H1 (cell line): ENCODE measurements around the gene KCNMA1. TPM values are rescaled to one million over a fixed set of nuclear protein-coding genes. Genes with fewer than 3 reads are reported as not detected.
A peak's percentile ranks its signal among the peaks of the same experiment; 100 is the strongest.

Experiments
- CTCF ChIA-PET: fragments of 300-600 bp; sonication (Branson Sonifier 250); formaldehyde crosslinking; loops from one replicate; lab custom pipeline; 2021; ENCODE audit not compliant: partially characterized antibody; lab: Charles Lee
- POLR2A ChIA-PET: fragments of 300-600 bp; sonication (Branson Sonifier 250); formaldehyde crosslinking; loops from one replicate; lab custom pipeline; 2021; ENCODE audit warnings: inconsistent platforms; ENCODE audit not compliant: partially characterized antibody; lab: Charles Lee
- DNase-seq, 2 experiments: peaks; one replicate each; pipeline versions ENCODE4 v3.0.0 to v3.0.0-alpha.2; 2010 to 2022; ENCODE audit warnings: low spot score in 2 of 2, low read depth in 1 of 2, mixed read lengths in 1 of 2
- FAIRE-seq: peaks from 2 replicates; lab custom pipeline; 2011; peaks lifted over from hg19 to GRCh38; lab: Jason Lieb, UNC
- H2AFZ ChIP-seq: 2 replicates; pipeline ENCODE4 v1.8.1; 2012; ENCODE audit warnings: low read length, inconsistent platforms
- H2AK5ac ChIP-seq: 2 replicates; pipeline ENCODE4 v1.6.1; 2013; ENCODE audit warnings: low read depth, low read length
- H2BK120ac ChIP-seq: replicated peaks from 2 replicates; pipeline ENCODE3; 2013; ENCODE audit warnings: low read depth, low read length, inconsistent platforms
- H2BK12ac ChIP-seq: 2 replicates; pipeline ENCODE4 v1.6.1; 2013; ENCODE audit warnings: low read depth, low read length
- H2BK15ac ChIP-seq: 2 replicates; pipeline ENCODE4 v1.6.1; 2013; ENCODE audit warnings: low read length
- H2BK20ac ChIP-seq: 2 replicates; pipeline ENCODE4 v1.6.1; 2013; ENCODE audit warnings: low read length
- H2BK5ac ChIP-seq: 2 replicates; pipeline ENCODE4 v1.6.1; 2013; ENCODE audit warnings: low read depth, low read length
- H3K14ac ChIP-seq: 2 replicates; pipeline ENCODE4 v1.6.1; 2013; ENCODE audit warnings: inconsistent platforms; ENCODE audit not compliant: insufficient read length
- H3K18ac ChIP-seq: 2 replicates; pipeline ENCODE4 v1.6.1; 2013; ENCODE audit warnings: low read length; ENCODE audit errors: extremely low read depth
- H3K23ac ChIP-seq: 2 replicates; pipeline ENCODE4 v1.6.1; 2013; ENCODE audit warnings: inconsistent platforms; ENCODE audit not compliant: insufficient read length
- H3K23me2 ChIP-seq: 2 replicates; pipeline ENCODE4 v1.6.1; 2013; ENCODE audit warnings: low read depth, low read length
- H3K27ac ChIP-seq: 2 replicates; pipeline ENCODE4 v1.6.1; 2011; ENCODE audit warnings: low read depth, low read length, inconsistent platforms
- H3K27me3 ChIP-seq, 4 experiments: replicated peaks in 1 of 4; 1 replicate in 1 of 4; 2 replicates in 3 of 4; pipeline versions ENCODE4 v1.6.1 to v1.8.1; 2011 to 2013; ENCODE audit warnings: low read length in 3 of 4, mild to moderate bottlenecking in 3 of 4, inconsistent platforms in 2 of 4, mixed read lengths in 2 of 4, moderate library complexity in 1 of 4; ENCODE audit not compliant: control insufficient read depth in 3 of 4, insufficient read depth in 3 of 4; ENCODE audit errors: extremely low read depth in 1 of 4
- H3K36me3 ChIP-seq, 4 experiments: 2 replicates each; pipeline versions ENCODE4 v1.6.1 to v1.8.1; 2011 to 2013; ENCODE audit warnings: mild to moderate bottlenecking in 4 of 4, low read length in 3 of 4, moderate library complexity in 2 of 4, control low read depth in 1 of 4, inconsistent platforms in 1 of 4; ENCODE audit not compliant: insufficient read depth in 4 of 4, control insufficient read depth in 2 of 4
- H3K4ac ChIP-seq: replicated peaks from 2 replicates; pipeline ENCODE3; 2013; ENCODE audit warnings: low read length, low read depth, mixed read lengths, inconsistent platforms; ENCODE audit not compliant: insufficient read length
- H3K4me1 ChIP-seq, 4 experiments: replicated peaks in 1 of 4; 1 replicate in 1 of 4; 2 replicates in 3 of 4; pipeline versions ENCODE4 v1.6.1 to v1.8.1; 2011 to 2013; ENCODE audit warnings: low read length in 3 of 4, inconsistent platforms in 2 of 4, mixed read lengths in 1 of 4; ENCODE audit not compliant: insufficient read depth in 4 of 4, control insufficient read depth in 3 of 4
- H3K4me2 ChIP-seq, 2 experiments: 2 replicates each; pipeline versions ENCODE4 v1.6.1 to v1.8.1; 2011 to 2013; ENCODE audit warnings: low read depth in 2 of 2, low read length in 2 of 2, control low read depth in 1 of 2, inconsistent platforms in 1 of 2, mild to moderate bottlenecking in 1 of 2; ENCODE audit not compliant: insufficient read depth in 1 of 2
- H3K4me3 ChIP-seq, 4 experiments: fragments of 200-600, 300-600 bp in 1 of 4; sonication (generic), shearing (Covaris generic), sonication (Bioruptor Twin) in 1 of 4; 2 replicates each; pipeline versions ENCODE4 v1.5.1 to v1.8.1; 2011 to 2016; ENCODE audit warnings: low read length in 4 of 4, low read depth in 3 of 4, control low read depth in 2 of 4, inconsistent platforms in 2 of 4, mild to moderate bottlenecking in 2 of 4, mixed read lengths in 1 of 4, moderate library complexity in 1 of 4; ENCODE audit not compliant: insufficient read depth in 2 of 4; ENCODE audit errors: extremely low read depth in 1 of 4
- H3K56ac ChIP-seq: replicated peaks from 2 replicates; pipeline ENCODE3; 2013; ENCODE audit warnings: low read depth, mild to moderate bottlenecking, mixed read lengths, low read length, inconsistent platforms; ENCODE audit not compliant: insufficient read length
- H3K79me1 ChIP-seq: 2 replicates; pipeline ENCODE4 v1.6.1; 2013; ENCODE audit warnings: low read depth, low read length, control low read depth
- H3K79me2 ChIP-seq, 2 experiments: 2 replicates each; pipeline versions ENCODE4 v1.6.1 to v1.8.1; 2012 to 2013; ENCODE audit warnings: low read length in 2 of 2, mild to moderate bottlenecking in 2 of 2, inconsistent platforms in 1 of 2; ENCODE audit not compliant: insufficient read depth in 2 of 2, control insufficient read depth in 1 of 2
- H3K9ac ChIP-seq, 4 experiments: replicated peaks in 1 of 4; 1 replicate in 1 of 4; 2 replicates in 3 of 4; pipeline versions ENCODE4 v1.6.1 to v1.8.1; 2011 to 2013; ENCODE audit warnings: low read depth in 3 of 4, low read length in 3 of 4, control low read depth in 2 of 4, mild to moderate bottlenecking in 2 of 4, moderate library complexity in 2 of 4, inconsistent platforms in 1 of 4; ENCODE audit errors: extremely low read depth in 1 of 4
- H3K9me3 ChIP-seq, 2 experiments: 2 replicates each; pipeline versions ENCODE4 v1.6.1 to v1.8.1; 2012 to 2013; ENCODE audit warnings: mild to moderate bottlenecking in 2 of 2, moderate library complexity in 2 of 2, control low read depth in 1 of 2, inconsistent platforms in 1 of 2, low read depth in 1 of 2, low read length in 1 of 2, mixed read lengths in 1 of 2; ENCODE audit not compliant: insufficient read depth in 2 of 2
- H4K20me1 ChIP-seq, 2 experiments: replicated peaks in 1 of 2; 2 replicates each; pipeline versions ENCODE3 to v1.8.1; 2011 to 2013; ENCODE audit warnings: inconsistent platforms in 2 of 2, low read length in 2 of 2, mild to moderate bottlenecking in 1 of 2; ENCODE audit not compliant: insufficient read depth in 2 of 2, control insufficient read depth in 1 of 2
- H4K5ac ChIP-seq: 2 replicates; pipeline ENCODE4 v1.6.1; 2013; ENCODE audit warnings: low read length, low read depth, mixed read lengths, inconsistent platforms; ENCODE audit not compliant: insufficient read length
- H4K8ac ChIP-seq: 2 replicates; pipeline ENCODE4 v1.8.0; 2013; ENCODE audit warnings: mild to moderate bottlenecking, moderate library complexity, low read length, inconsistent platforms; ENCODE audit not compliant: insufficient read depth; ENCODE audit errors: extremely low read depth
- H4K91ac ChIP-seq: replicated peaks from 2 replicates; pipeline ENCODE3; 2013; ENCODE audit warnings: low read length, mixed read lengths, inconsistent platforms; ENCODE audit not compliant: insufficient read length
- BCL11A ChIP-seq, 2 experiments: IDR thresholded peaks; one replicate each; pipeline ENCODE4 v1.6.1; 2011; ENCODE audit warnings: low read depth in 2 of 2, low read length in 2 of 2, mild to moderate bottlenecking in 2 of 2
- CTCF ChIP-seq, 3 experiments: IDR thresholded peaks; 1 replicate in 2 of 3; 2 replicates in 1 of 3; pipeline versions ENCODE4 v1.5.1 to v1.6.1; 2011; ENCODE audit warnings: low read length in 3 of 3, mild to moderate bottlenecking in 3 of 3, inconsistent platforms in 2 of 3, low read depth in 1 of 3, moderate library complexity in 1 of 3; ENCODE audit not compliant: insufficient read depth in 1 of 3; ENCODE audit errors: control extremely low read depth in 1 of 3
- HDAC2 ChIP-seq, 2 experiments: fragments of 300-600 bp in 1 of 2; sonication (generic) in 1 of 2; IDR thresholded peaks; 2 replicates each; pipeline ENCODE4 v1.6.1; 2011 to 2012; ENCODE audit warnings: low read depth in 2 of 2, low read length in 2 of 2, mild to moderate bottlenecking in 2 of 2, moderate library complexity in 2 of 2, borderline replicate concordance in 1 of 2, inconsistent platforms in 1 of 2
- KDM1A ChIP-seq: fragments of 200-600, 300-600 bp; sonication (generic); IDR thresholded peaks from 2 replicates; pipeline ENCODE4 v1.7.1; 2016; ENCODE audit warnings: mild to moderate bottlenecking, low read length, borderline replicate concordance
- RAD21 ChIP-seq, 2 experiments: IDR thresholded peaks in 1 of 2; conservative IDR thresholded peaks in 1 of 2; 2 replicates each; pipeline ENCODE4 v1.6.1; 2011; ENCODE audit warnings: low read depth in 2 of 2, low read length in 2 of 2, improper control_type of control experiment in 1 of 2, inconsistent platforms in 1 of 2, mild to moderate bottlenecking in 1 of 2, moderate library complexity in 1 of 2
- SIX5 ChIP-seq: IDR thresholded peaks from 2 replicates; pipeline ENCODE4 v1.6.1; 2011; ENCODE audit warnings: mild to moderate bottlenecking, low read depth, low read length
- SP1 ChIP-seq: IDR thresholded peaks from 2 replicates; pipeline ENCODE4 v1.6.1; 2011; ENCODE audit warnings: low read depth, low read length
- SP4 ChIP-seq: IDR thresholded peaks from 2 replicates; pipeline ENCODE4 v1.6.1; 2012; ENCODE audit warnings: low read length, inconsistent platforms
- SUZ12 ChIP-seq: fragments of 200-600 bp; sonication (generic); IDR thresholded peaks from 2 replicates; pipeline ENCODE4 v1.6.1; 2012; ENCODE audit warnings: mild to moderate bottlenecking, inconsistent platforms, low read length, moderate library complexity, mixed read lengths
- TAF7 ChIP-seq: optimal IDR thresholded peaks from 2 replicates; pipeline ENCODE3; 2011; ENCODE audit warnings: low read depth, mild to moderate bottlenecking, inconsistent platforms, low read length, moderate library complexity, borderline replicate concordance
- TCF12 ChIP-seq: IDR thresholded peaks from 2 replicates; pipeline ENCODE4 v1.6.1; 2011; ENCODE audit warnings: low read depth, mild to moderate bottlenecking, low read length
- YY1 ChIP-seq: IDR thresholded peaks from 2 replicates; pipeline ENCODE4 v1.6.1; 2011; ENCODE audit warnings: low read depth, mild to moderate bottlenecking, low read length
- whole genome bisulfite sequencing, 2 experiments: shearing (Covaris generic) in 1 of 2; methylation state at CpG; one replicate each; pipeline versions ENCODE4 v1.1.6 to v1.1.7; 2013 to 2015; ENCODE audit warnings: low lambda C conversion rate in 2 of 2, mixed read lengths in 2 of 2, inconsistent platforms in 1 of 2, low coverage in 1 of 2, missing lambda C conversion rate in 1 of 2; ENCODE audit not compliant: insufficient replicate concordance in 2 of 2, insufficient coverage in 1 of 2, insufficient read length in 1 of 2; ENCODE audit errors: extremely low coverage in 1 of 2, missing lambda C conversion rate in 1 of 2; 5-methylcytosine and 5-hydroxymethylcytosine counted together
- polyA plus RNA-seq, 7 experiments: library from polyadenylated mRNA; depleted of rRNA in 3 of 7; stranded (reverse) in 5 of 7; unstranded in 2 of 7; fragments of >200 nt in 5 of 7; fragments of 200-250 nt in 2 of 7; gene quantifications; 1 replicate in 5 of 7; 2 replicates in 1 of 7; 4 replicates in 1 of 7; pipeline versions ENCODE4 v1.2.1 to v1.2.3, GENCODE V29; 2011 to 2013; ENCODE audit warnings: missing spikeins in 2 of 7, mixed read lengths in 2 of 7
- total RNA-seq: library from RNA; stranded (reverse); fragmentation: NEBNext Ultra II Directional; extraction: Animal tissue kit (Norgen Biotek cat#: 25700); gene quantifications from 2 replicates; pipeline ENCODE4 v1.2.1, GENCODE V29; 2021

Gene KCNMA1
- total and polyA plus RNA-seq, 2 of the 8 experiments (the other 6 are each of a cell fraction or from before 2014, with no cell fraction given): 10.2 to 11.1 TPM

GRCh38 chr10:76902949-76903348 lies 734.7 kb downstream of the KCNMA1 start:
- FAIRE-seq: peak; percentile 62
- no peak overlapping the region for H3K18ac ChIP-seq
- no peak overlapping the region for H2BK5ac ChIP-seq
- no peaks in the 10 kb centered on the region for H3K27me3 ChIP-seq
- no peak overlapping the region for H3K4me2 ChIP-seq
- no peak overlapping the region for H3K9ac ChIP-seq
- no peak overlapping the region for H2BK120ac ChIP-seq
- H3K56ac ChIP-seq: no peak overlapping the region
- H3K79me1 ChIP-seq: no peaks in the 10 kb centered on the region
- no peaks in the 10 kb centered on the region for H3K9me3 ChIP-seq
- H4K20me1 ChIP-seq: no peaks in the 10 kb centered on the region
- TF ChIP-seq YY1 (0 out of 2 replicates have a peak, but pooled peaks have one; percentile 15), HDAC2 (IDR thresholded peaks at IDR 0.05; ENCODE audit: borderline replicate concordance in 1 of 2, low read depth in 2 of 2, low read length in 2 of 2) (no peak), SUZ12 (no peak), TCF12 (no peak), SP4 (no peak), CTCF (IDR thresholded peaks at IDR 0.05; ENCODE audit: control extremely low read depth in 1 of 3, insufficient read depth in 1 of 3, low read depth in 1 of 3, low read length in 3 of 3) (peak; percentile 73 to 82 (median 73)), KDM1A (no peak), BCL11A (IDR thresholded peaks at IDR 0.05; ENCODE audit: low read depth in 2 of 2, low read length in 2 of 2) (no peak), TAF7 (no peak), RAD21 (IDR thresholded peaks at IDR 0.05 in 1 of 2, conservative IDR thresholded peaks at IDR 0.05 in 1 of 2; ENCODE audit: low read depth in 2 of 2, low read length in 2 of 2) (peak; percentile 84 to 91), SIX5 (no peak), SP1 (no peak)
- TF ChIP-seq, all 59 proteins: peak for 3
- WGBS, 2 experiments: 38% methylated on average over 10 of the region's 10 CpGs; no CpG with 5 or more reads in 1 of the 2 experiments
- H3K23ac ChIP-seq: no peak overlapping the region
- H4K91ac ChIP-seq: no peak overlapping the region
- H3K4me1 ChIP-seq: no peaks in the 10 kb centered on the region
- no peaks in the 10 kb centered on the region for H3K23me2 ChIP-seq
- H2BK20ac ChIP-seq: no peak overlapping the region
- H2BK15ac ChIP-seq: no peak overlapping the region
- H3K27ac ChIP-seq: no peak overlapping the region
- no peak overlapping the region for H3K14ac ChIP-seq
- H4K8ac ChIP-seq: no peak overlapping the region
- peak; percentile 31 to 81 for DNase-seq
- no peak overlapping the region for H2AFZ ChIP-seq
- ChIA-PET POLR2A (no interaction called here), CTCF (interaction anchor here (0.6 to 1.8 kb wide), 21 partner anchors 12 to 734 kb away, joined by 3 to 5 read pairs (median 3); no protein-coding TSS in a partner anchor)
- no peaks in the 10 kb centered on the region for H3K79me2 ChIP-seq
- H2BK12ac ChIP-seq: no peak overlapping the region
- no peaks in the 10 kb centered on the region for H3K36me3 ChIP-seq
- no peak overlapping the region for H4K5ac ChIP-seq
- H3K4me3 ChIP-seq: no peak overlapping the region
- H3K4ac ChIP-seq: no peak overlapping the region
- no peak overlapping the region for H2AK5ac ChIP-seq
